ENCODE results near the gene SSRP1. TPM values are rescaled to one million over a fixed set of nuclear protein-coding genes. Genes with fewer than 3 reads are reported as not detected.

The SSRP1 gene
- total and polyA plus RNA-seq, 4 donors: 34.6 to 135 (median 110) TPM

- no peak overlapping the region for H3K27ac ChIP-seq (ENCODE audit: low read depth, low read length)
- no peaks in the 10 kb centered on the region for H3K36me3 ChIP-seq (ENCODE audit: control insufficient read depth, insufficient read depth, low read length)
- H3K4me1 ChIP-seq (ENCODE audit: control insufficient read depth, insufficient read depth, low read length): peaks cover 10% of the 10 kb centered on the region
- DNase-seq (ENCODE audit: low read depth in 4 of 6, low spot score in 6 of 6): no peak
- H3K27me3 ChIP-seq (ENCODE audit: control insufficient read depth, insufficient read depth, low read length): no peaks in the 10 kb centered on the region
- H3K9me3 ChIP-seq (ENCODE audit: control insufficient read depth, insufficient read depth, low read length): no peaks in the 10 kb centered on the region
- H3K4me3 ChIP-seq (ENCODE audit: low read depth, low read length): no peak overlapping the region
- WGBS (ENCODE audit: insufficient coverage): 76% methylated on average over 4 of the region's 9 CpGs
Observed at GRCh38 chr11:57359896-57360690, 24.4 kb upstream of the SSRP1 start.

DNA sequence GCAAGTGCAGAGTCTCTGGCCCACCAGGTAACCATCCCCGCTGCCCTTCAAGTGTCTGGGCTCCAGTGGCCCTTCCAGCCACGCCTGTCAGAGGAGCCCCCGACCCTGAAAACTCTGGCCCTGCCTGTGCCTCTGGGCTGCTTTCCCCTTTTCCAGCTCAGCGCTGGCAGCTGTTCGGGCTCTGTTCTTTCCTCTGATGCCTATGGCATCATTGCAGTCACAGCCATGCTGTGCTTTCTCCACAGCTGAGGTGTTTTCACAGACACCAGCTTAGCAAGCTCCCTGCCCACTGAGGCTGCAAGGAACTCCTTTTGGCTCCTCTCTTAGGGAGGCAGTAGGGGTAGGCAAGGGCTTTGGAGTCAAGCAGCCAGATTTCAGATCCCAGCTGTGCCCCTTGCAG is 23.7 kb upstream of the SSRP1 start:
- no peaks in the 10 kb centered on the region for H3K27me3 ChIP-seq (ENCODE audit: control insufficient read depth, insufficient read depth, low read length)
- no peak overlapping the region for H3K4me3 ChIP-seq (ENCODE audit: low read depth, low read length)
- peaks cover 10% of the 10 kb centered on the region for H3K4me1 ChIP-seq (ENCODE audit: control insufficient read depth, insufficient read depth, low read length)
- no peaks in the 10 kb centered on the region for H3K9me3 ChIP-seq (ENCODE audit: control insufficient read depth, insufficient read depth, low read length)
- 87% methylated on average over 5 of the region's 5 CpGs for WGBS (ENCODE audit: insufficient coverage)
- no peak for DNase-seq (ENCODE audit: low read depth in 4 of 6, low spot score in 6 of 6)
- H3K27ac ChIP-seq (ENCODE audit: low read depth, low read length): no peak overlapping the region
- H3K36me3 ChIP-seq (ENCODE audit: control insufficient read depth, insufficient read depth, low read length): no peaks in the 10 kb centered on the region

DNA sequence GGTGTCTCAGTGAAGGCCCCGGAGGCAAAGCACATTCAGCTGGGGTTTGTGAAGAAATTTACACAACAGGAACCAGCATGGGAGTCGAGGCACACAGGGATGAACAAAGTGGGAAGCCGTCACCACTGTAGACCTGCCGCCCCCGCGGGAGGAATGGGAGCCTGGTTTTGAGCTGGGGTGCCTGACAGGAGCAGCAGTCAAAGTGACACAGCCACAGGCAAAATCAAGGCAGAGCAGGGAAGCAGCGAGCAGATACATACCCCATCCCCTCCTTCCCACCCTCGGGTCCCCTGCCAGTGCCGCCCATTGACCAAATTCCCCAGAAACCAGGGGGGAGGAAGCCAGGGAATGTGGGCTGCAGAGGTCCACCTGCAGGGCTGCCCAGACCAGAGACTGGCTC is 23.3 kb upstream of the SSRP1 start:
- Histone ChIP-seq H3K27me3 (ENCODE audit: control insufficient read depth, insufficient read depth, low read length) (no peaks in the 10 kb centered on the region), H3K27ac (ENCODE audit: low read depth, low read length) (no peak overlapping the region), H3K4me1 (ENCODE audit: control insufficient read depth, insufficient read depth, low read length) (peaks cover 10% of the 10 kb centered on the region), H3K9me3 (ENCODE audit: control insufficient read depth, insufficient read depth, low read length) (no peaks in the 10 kb centered on the region), H3K36me3 (ENCODE audit: control insufficient read depth, insufficient read depth, low read length) (no peaks in the 10 kb centered on the region), H3K4me3 (ENCODE audit: low read depth, low read length) (no peak overlapping the region)
- 65% methylated on average over 8 of the region's 9 CpGs for WGBS (ENCODE audit: insufficient coverage)
- DNase-seq (ENCODE audit: low read depth in 4 of 6, low spot score in 6 of 6): no peak

DNA sequence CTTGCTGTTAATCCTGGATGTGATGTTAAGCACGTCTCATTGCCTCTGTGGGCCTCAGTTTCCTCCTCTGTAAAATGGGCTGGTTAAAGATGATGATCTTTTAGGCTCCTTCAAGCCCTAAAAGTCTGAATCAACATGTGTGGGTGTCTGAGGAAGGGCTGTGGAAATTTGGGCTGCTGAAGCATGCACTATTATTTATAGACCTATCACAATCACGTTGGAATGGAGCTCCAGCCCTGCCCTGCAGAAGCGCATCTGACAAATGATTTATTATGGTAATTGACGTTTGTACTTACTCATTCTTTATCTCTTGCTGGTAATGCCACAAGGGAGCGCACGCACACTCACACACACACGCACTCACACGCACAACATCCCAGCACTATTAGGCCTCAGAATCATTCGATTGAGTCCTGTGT is 22.9 kb upstream of the SSRP1 start:
- peaks cover 10% of the 10 kb centered on the region for H3K4me1 ChIP-seq (ENCODE audit: control insufficient read depth, insufficient read depth, low read length)
- H3K27me3 ChIP-seq (ENCODE audit: control insufficient read depth, insufficient read depth, low read length): no peaks in the 10 kb centered on the region
- no peaks in the 10 kb centered on the region for H3K36me3 ChIP-seq (ENCODE audit: control insufficient read depth, insufficient read depth, low read length)
- no peak overlapping the region for H3K4me3 ChIP-seq (ENCODE audit: low read depth, low read length)
- 89% methylated on average over 3 of the region's 9 CpGs for WGBS (ENCODE audit: insufficient coverage)
- no peak overlapping the region for H3K27ac ChIP-seq (ENCODE audit: low read depth, low read length)
- no peak for DNase-seq (ENCODE audit: low read depth in 4 of 6, low spot score in 6 of 6)
- H3K9me3 ChIP-seq (ENCODE audit: control insufficient read depth, insufficient read depth, low read length): no peaks in the 10 kb centered on the region

GRCh38 chr11:57357856-57358255 is 22.2 kb upstream of the SSRP1 start:
- Histone ChIP-seq H3K36me3 (ENCODE audit: control insufficient read depth, insufficient read depth, low read length) (no peaks in the 10 kb centered on the region), H3K27ac (ENCODE audit: low read depth, low read length) (no peak overlapping the region), H3K4me1 (ENCODE audit: control insufficient read depth, insufficient read depth, low read length) (peaks cover 12% of the 10 kb centered on the region), H3K27me3 (ENCODE audit: control insufficient read depth, insufficient read depth, low read length) (no peaks in the 10 kb centered on the region), H3K9me3 (ENCODE audit: control insufficient read depth, insufficient read depth, low read length) (no peaks in the 10 kb centered on the region), H3K4me3 (ENCODE audit: low read depth, low read length) (no peak overlapping the region)
- WGBS (ENCODE audit: insufficient coverage): 63% methylated on average over 3 of the region's 6 CpGs
- DNase-seq (ENCODE audit: low read depth in 4 of 6, low spot score in 6 of 6): peak in 2 of 6 donors; percentile 78 to 79

DNA sequence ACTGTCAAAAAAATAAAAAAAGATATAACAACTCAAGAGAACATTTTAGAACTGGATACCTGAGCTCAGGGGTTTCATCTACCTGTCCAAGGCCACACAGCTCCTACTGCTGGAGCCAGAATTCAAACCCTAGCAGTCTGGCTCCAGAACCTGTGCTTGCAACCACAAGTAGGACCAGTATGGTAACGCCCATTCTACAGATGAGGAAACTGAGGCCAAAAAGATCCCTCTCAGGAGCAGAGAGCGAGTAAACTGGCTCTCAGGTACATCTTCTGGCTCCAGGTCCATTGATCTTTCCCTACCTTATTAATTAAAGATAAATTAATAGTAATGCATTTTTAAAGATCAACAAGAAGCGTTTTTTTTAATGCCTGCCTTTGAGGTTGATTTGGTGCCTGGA is 21.6 kb upstream of the SSRP1 start:
- no peak overlapping the region for H3K4me3 ChIP-seq (ENCODE audit: low read depth, low read length)
- no peaks in the 10 kb centered on the region for H3K9me3 ChIP-seq (ENCODE audit: control insufficient read depth, insufficient read depth, low read length)
- no peaks in the 10 kb centered on the region for H3K27me3 ChIP-seq (ENCODE audit: control insufficient read depth, insufficient read depth, low read length)
- WGBS (ENCODE audit: insufficient coverage): 100% methylated on average over 1 of the region's 3 CpGs
- H3K4me1 ChIP-seq (ENCODE audit: control insufficient read depth, insufficient read depth, low read length): peaks cover 13% of the 10 kb centered on the region
- H3K27ac ChIP-seq (ENCODE audit: low read depth, low read length): no peak overlapping the region
- no peak for DNase-seq (ENCODE audit: low read depth in 4 of 6, low spot score in 6 of 6)
- no peaks in the 10 kb centered on the region for H3K36me3 ChIP-seq (ENCODE audit: control insufficient read depth, insufficient read depth, low read length)

DNA sequence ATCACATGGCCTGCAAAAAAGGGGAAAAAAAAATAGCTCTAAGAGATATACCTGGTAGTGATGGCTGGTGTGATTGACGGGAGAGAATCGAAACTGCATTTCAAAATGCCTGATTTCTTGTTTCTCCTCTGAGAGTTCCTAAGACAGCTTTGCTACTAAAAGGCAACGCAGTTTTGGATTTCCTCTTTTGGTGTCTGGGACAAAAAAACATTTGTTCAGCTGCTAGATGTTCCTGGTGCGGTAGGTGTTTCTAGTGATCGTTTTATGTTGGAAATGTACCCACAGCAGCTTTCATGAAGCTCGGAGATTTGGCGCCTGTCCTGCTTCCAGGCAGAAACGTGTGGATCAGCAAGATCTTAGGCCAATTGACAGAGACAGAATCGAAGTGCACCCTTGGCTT is 20.6 kb upstream of the SSRP1 start:
- H3K4me3 ChIP-seq (ENCODE audit: low read depth, low read length): no peak overlapping the region
- DNase-seq (ENCODE audit: low read depth in 4 of 6, low spot score in 6 of 6): peak in 2 of 6 donors; percentile 54 to 92
- WGBS (ENCODE audit: insufficient coverage): 61% methylated on average over 6 of the region's 9 CpGs
- H3K9me3 ChIP-seq (ENCODE audit: control insufficient read depth, insufficient read depth, low read length): no peaks in the 10 kb centered on the region
- no peaks in the 10 kb centered on the region for H3K36me3 ChIP-seq (ENCODE audit: control insufficient read depth, insufficient read depth, low read length)
- H3K4me1 ChIP-seq (ENCODE audit: control insufficient read depth, insufficient read depth, low read length): peaks cover 13% of the 10 kb centered on the region
- no peaks in the 10 kb centered on the region for H3K27me3 ChIP-seq (ENCODE audit: control insufficient read depth, insufficient read depth, low read length)
- peak overlapping the region; percentile 22 for H3K27ac ChIP-seq (ENCODE audit: low read depth, low read length)

DNA sequence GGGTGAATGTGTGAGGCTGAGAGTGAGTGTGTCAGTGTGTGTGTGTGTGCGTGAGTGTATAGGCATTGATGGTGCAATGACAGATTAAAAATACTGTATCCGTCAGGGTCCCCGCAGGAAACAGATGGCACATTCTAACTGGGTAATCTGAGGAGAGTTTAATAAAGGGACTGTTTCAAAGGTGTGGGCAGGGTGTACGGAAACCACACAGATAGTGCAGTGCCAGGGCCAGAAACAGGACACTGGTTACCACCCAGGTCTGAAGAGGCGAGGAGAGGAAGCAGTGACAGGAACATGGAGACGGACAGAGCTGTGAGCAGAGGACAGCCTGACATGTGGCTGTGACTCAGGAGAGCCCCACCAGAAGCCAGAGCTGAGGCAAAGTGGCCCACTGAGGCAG is 19.0 kb upstream of the SSRP1 start:
- no peaks in the 10 kb centered on the region for H3K36me3 ChIP-seq (ENCODE audit: control insufficient read depth, insufficient read depth, low read length)
- H3K27me3 ChIP-seq (ENCODE audit: control insufficient read depth, insufficient read depth, low read length): no peaks in the 10 kb centered on the region
- no peak overlapping the region for H3K27ac ChIP-seq (ENCODE audit: low read depth, low read length)
- no peaks in the 10 kb centered on the region for H3K9me3 ChIP-seq (ENCODE audit: control insufficient read depth, insufficient read depth, low read length)
- H3K4me1 ChIP-seq (ENCODE audit: control insufficient read depth, insufficient read depth, low read length): peaks cover 17% of the 10 kb centered on the region
- no peak for DNase-seq (ENCODE audit: low read depth in 4 of 6, low spot score in 6 of 6)
- WGBS (ENCODE audit: insufficient coverage): 80% methylated on average over 6 of the region's 6 CpGs
- H3K4me3 ChIP-seq (ENCODE audit: low read depth, low read length): no peak overlapping the region

DNA sequence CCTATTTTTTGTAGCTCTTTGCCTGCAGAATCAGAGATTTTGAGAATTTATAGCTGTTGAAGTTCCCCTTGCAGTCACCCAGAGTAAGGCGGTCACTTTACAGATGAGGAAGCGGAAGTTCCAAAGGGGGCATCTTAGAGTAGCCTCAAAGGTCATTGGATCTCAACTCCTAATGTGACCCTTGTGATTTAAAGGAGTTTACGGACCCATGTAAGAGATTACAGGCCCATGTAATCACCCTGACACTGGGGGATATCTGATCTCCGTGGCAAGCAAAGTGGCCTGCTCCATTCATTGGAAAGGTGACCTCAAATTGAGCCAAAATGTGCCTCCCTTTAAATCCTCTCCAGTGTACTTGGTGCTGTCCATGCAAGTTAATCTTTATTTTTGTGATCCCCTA is 18.2 kb upstream of the SSRP1 start:
- no peaks in the 10 kb centered on the region for H3K27me3 ChIP-seq (ENCODE audit: control insufficient read depth, insufficient read depth, low read length)
- no peak overlapping the region for H3K4me3 ChIP-seq (ENCODE audit: low read depth, low read length)
- H3K27ac ChIP-seq (ENCODE audit: low read depth, low read length): no peak overlapping the region
- 23% methylated on average over 2 of the region's 4 CpGs for WGBS (ENCODE audit: insufficient coverage)
- H3K9me3 ChIP-seq (ENCODE audit: control insufficient read depth, insufficient read depth, low read length): no peaks in the 10 kb centered on the region
- peaks cover 12% of the 10 kb centered on the region for H3K4me1 ChIP-seq (ENCODE audit: control insufficient read depth, insufficient read depth, low read length)
- no peak for DNase-seq (ENCODE audit: low read depth in 4 of 6, low spot score in 6 of 6)
- no peaks in the 10 kb centered on the region for H3K36me3 ChIP-seq (ENCODE audit: control insufficient read depth, insufficient read depth, low read length)

DNA sequence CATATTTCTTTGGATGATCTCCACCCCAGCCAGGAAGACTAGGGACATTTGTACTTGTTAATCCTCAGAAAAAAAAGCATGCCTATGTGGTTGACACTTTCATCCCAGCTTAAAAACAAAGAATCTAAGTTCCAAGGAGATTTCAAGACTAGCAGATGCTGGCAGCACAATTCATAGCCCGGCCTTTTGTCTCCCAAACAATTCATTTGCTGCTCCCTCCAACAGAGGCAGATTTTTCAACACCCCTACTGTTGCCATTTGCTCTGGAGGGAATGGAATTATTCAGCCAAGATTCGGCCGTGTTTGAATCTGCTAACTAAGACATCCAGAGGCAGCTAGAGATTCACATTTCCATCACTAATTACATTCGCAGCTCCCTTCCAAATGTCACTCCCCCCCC is 17.8 kb upstream of the SSRP1 start:
- Histone ChIP-seq H3K4me1 (ENCODE audit: control insufficient read depth, insufficient read depth, low read length) (peaks cover 11% of the 10 kb centered on the region), H3K4me3 (ENCODE audit: low read depth, low read length) (no peak overlapping the region), H3K27ac (ENCODE audit: low read depth, low read length) (no peak overlapping the region), H3K36me3 (ENCODE audit: control insufficient read depth, insufficient read depth, low read length) (no peaks in the 10 kb centered on the region), H3K27me3 (ENCODE audit: control insufficient read depth, insufficient read depth, low read length) (no peaks in the 10 kb centered on the region), H3K9me3 (ENCODE audit: control insufficient read depth, insufficient read depth, low read length) (no peaks in the 10 kb centered on the region)
- 17% methylated on average over 3 of the region's 4 CpGs for WGBS (ENCODE audit: insufficient coverage)
- DNase-seq (ENCODE audit: low read depth in 4 of 6, low spot score in 6 of 6): peak in 2 of 6 donors; percentile 41 to 72

Measured in spinal cord (tissue), 10 donors.